IMR-90 (cell line): ENCODE results near the gene FATE1. TPM values are rescaled to one million over a fixed set of nuclear protein-coding genes. Genes with fewer than 3 reads are reported as not detected.

Experiments
- ATAC-seq: fragments of 200-7000 bp; cut with Tn5 transposase; 2 replicates; pipeline ENCODE4 v1.9.1; 2020; ENCODE audit warnings: low read depth, mild to moderate bottlenecking, moderate library complexity
- BruUV-seq: library from RNA; stranded (reverse); fragments of 400-500 nt; replicated peaks from 2 replicates; lab custom pipeline; 2021; lab: Mats Ljungman, UMichigan
- CTCF ChIA-PET: fragments of 300-600 bp; formaldehyde crosslinking; extraction: SDS; loops from one replicate; lab custom pipeline; 2021; ENCODE audit warnings: antibody characterized with exemption; lab: Yijun Ruan, JAX
- POLR2A ChIA-PET: fragments of 300-600 bp; sonication (Branson Sonifier 250); formaldehyde crosslinking; loops from one replicate; lab custom pipeline; 2022; ENCODE audit warnings: antibody characterized with exemption; ENCODE audit not compliant: unreplicated experiment; lab: Charles Lee
- DNase-seq: peaks from one replicate; pipeline ENCODE4 v3.0.0; 2013
- H2AFZ ChIP-seq: replicated peaks from 2 replicates; pipeline ENCODE3; 2013; ENCODE audit warnings: low read length, mild to moderate bottlenecking; ENCODE audit not compliant: poor library complexity
- H2AK5ac ChIP-seq: 2 replicates; pipeline ENCODE4 v1.6.1; 2013; ENCODE audit warnings: low read depth, low read length, inconsistent platforms
- H2AK9ac ChIP-seq: replicated peaks from 2 replicates; pipeline ENCODE3; 2013; ENCODE audit warnings: mild to moderate bottlenecking, low read depth, low read length, moderate library complexity; ENCODE audit not compliant: poor library complexity
- H2BK120ac ChIP-seq: 2 replicates; pipeline ENCODE4 v1.6.1; 2013; ENCODE audit warnings: low read depth, low read length, inconsistent platforms
- H2BK15ac ChIP-seq: 3 replicates; pipeline ENCODE4 v1.6.1; 2013; ENCODE audit warnings: low read depth, low read length, inconsistent platforms
- H2BK20ac ChIP-seq: 2 replicates; pipeline ENCODE4 v1.6.1; 2013; ENCODE audit warnings: low read depth, mild to moderate bottlenecking, inconsistent platforms, low read length, moderate library complexity
- H2BK5ac ChIP-seq: 2 replicates; pipeline ENCODE4 v1.6.1; 2013; ENCODE audit warnings: mild to moderate bottlenecking, low read depth, low read length, inconsistent platforms; ENCODE audit not compliant: poor library complexity, severe bottlenecking
- H3K14ac ChIP-seq: replicated peaks from 2 replicates; pipeline ENCODE4 v1.6.1; 2013; ENCODE audit warnings: low read depth, low read length, inconsistent platforms
- H3K18ac ChIP-seq: 2 replicates; pipeline ENCODE4 v1.6.1; 2013; ENCODE audit warnings: low read depth, low read length, control low read depth
- H3K23ac ChIP-seq: 2 replicates; pipeline ENCODE4 v1.6.1; 2013; ENCODE audit warnings: low read depth, low read length, inconsistent platforms
- H3K27ac ChIP-seq: 2 replicates; pipeline ENCODE4 v1.5.1; 2013; ENCODE audit warnings: mild to moderate bottlenecking, control low read depth, low read length; ENCODE audit not compliant: insufficient read depth
- H3K27me3 ChIP-seq: 2 replicates; pipeline ENCODE4 v1.6.1; 2013; ENCODE audit warnings: low read length; ENCODE audit not compliant: control insufficient read depth, insufficient read depth
- H3K36me3 ChIP-seq: 2 replicates; pipeline ENCODE4 v1.6.1; 2013; ENCODE audit warnings: low read length, mixed read lengths; ENCODE audit not compliant: control insufficient read depth, insufficient read depth
- H3K4ac ChIP-seq: 2 replicates; pipeline ENCODE4 v1.6.1; 2013; ENCODE audit warnings: low read depth, low read length, inconsistent platforms
- H3K4me1 ChIP-seq: 2 replicates; pipeline ENCODE4 v1.6.1; 2013; ENCODE audit warnings: low read length, mixed read lengths; ENCODE audit not compliant: control insufficient read depth, insufficient read depth
- H3K4me2 ChIP-seq: 2 replicates; pipeline ENCODE4 v1.6.1; 2013; ENCODE audit warnings: low read depth, mild to moderate bottlenecking, control low read depth, low read length, moderate library complexity
- H3K4me3 ChIP-seq: 2 replicates; pipeline ENCODE4 v1.5.1; 2013; ENCODE audit warnings: low read depth, mild to moderate bottlenecking, control low read depth, low read length, moderate library complexity; ENCODE audit not compliant: insufficient read depth
- H3K56ac ChIP-seq: 2 replicates; pipeline ENCODE4 v1.6.1; 2013; ENCODE audit warnings: low read length, inconsistent platforms; ENCODE audit not compliant: insufficient read depth; ENCODE audit errors: extremely low read depth
- H3K79me1 ChIP-seq, 2 experiments: 2 replicates each; pipeline ENCODE4 v1.6.1; 2013; ENCODE audit warnings: low read length in 2 of 2, inconsistent platforms in 1 of 2, low read depth in 1 of 2
- H3K9ac ChIP-seq: 2 replicates; pipeline ENCODE4 v1.6.1; 2013; ENCODE audit warnings: low read depth, low read length, control low read depth
- H3K9me1 ChIP-seq: 2 replicates; pipeline ENCODE4 v1.6.1; 2013; ENCODE audit warnings: low read length, inconsistent platforms; ENCODE audit not compliant: insufficient read depth
- H3K9me3 ChIP-seq: 2 replicates; pipeline ENCODE4 v1.6.1; 2013; ENCODE audit warnings: low read length; ENCODE audit not compliant: control insufficient read depth, insufficient read depth
- H4K20me1 ChIP-seq: 2 replicates; pipeline ENCODE4 v1.6.1; 2013; ENCODE audit warnings: low read length, inconsistent platforms; ENCODE audit not compliant: insufficient read depth
- H4K5ac ChIP-seq: 2 replicates; pipeline ENCODE4 v1.6.1; 2013; ENCODE audit warnings: mild to moderate bottlenecking, low read depth, low read length, control low read depth
- H4K8ac ChIP-seq, 2 experiments: 2 replicates each; pipeline ENCODE4 v1.6.1; 2013; ENCODE audit warnings: low read depth in 2 of 2, low read length in 2 of 2, control low read depth in 1 of 2, inconsistent platforms in 1 of 2
- H4K91ac ChIP-seq: 2 replicates; pipeline ENCODE4 v1.6.1; 2013; ENCODE audit warnings: low read depth, low read length, inconsistent platforms; ENCODE audit not compliant: insufficient read depth
- CEBPB ChIP-seq: IDR thresholded peaks from 2 replicates; pipeline ENCODE4 v1.6.1; 2012; ENCODE audit warnings: low read depth, low read length, improper control_type of control experiment
- CTCF ChIP-seq: conservative IDR thresholded peaks from 2 replicates; pipeline ENCODE4 v1.5.1; 2012; ENCODE audit warnings: mild to moderate bottlenecking, low read depth, low read length, improper control_type of control experiment
- ELK1 ChIP-seq: fragments of 150-350 bp; IDR thresholded peaks from 2 replicates; pipeline ENCODE4 v1.6.1; 2016; ENCODE audit warnings: low read depth, mild to moderate bottlenecking, low read length, moderate library complexity, borderline replicate concordance
- RFX5 ChIP-seq: IDR thresholded peaks from 2 replicates; pipeline ENCODE4 v1.8.0; 2012; ENCODE audit warnings: low read depth, mild to moderate bottlenecking, low read length, moderate library complexity
- WGBS, 2 experiments: methylation state at CpG; one replicate each; pipeline versions ENCODE4 v1.1.5 to v1.1.7; 2013; ENCODE audit warnings: missing lambda C conversion rate in 2 of 2; ENCODE audit not compliant: insufficient read length in 1 of 2; ENCODE audit errors: extremely low coverage in 2 of 2; 5-methylcytosine and 5-hydroxymethylcytosine counted together
- dilution Hi-C: fragments of 300-500 bp; cut with HindIII; formaldehyde crosslinking; loops from one replicate; pipeline ENCODE4 v1.14.3; 2018; ENCODE audit warnings: low sequenced_read_pairs; ENCODE audit not compliant: unreplicated experiment
- in situ Hi-C: fragments of 300-500 bp; cut with MboI; formaldehyde crosslinking; loops from 3 replicates; pipeline ENCODE4 v1.14.3; 2019; ENCODE audit warnings: low sequenced_read_pairs, inconsistent platforms, mixed read lengths
- intact Hi-C: fragments of 100-400 bp; cut with micrococcal nuclease; formaldehyde crosslinking; loops from 2 replicates; pipeline ENCODE4 v1.10.0; 2022
- polyA plus RNA-seq, 3 experiments: library from polyadenylated mRNA; depleted of rRNA; stranded (reverse); fragments of >200 nt; gene quantifications; 2 replicates each; pipeline ENCODE4 v1.2.3, GENCODE V29; 2012; ENCODE audit warnings: low replicate concordance in 1 of 3
- total RNA-seq: library from RNA; depleted of rRNA; stranded (reverse); fragments of >200 nt; gene quantifications from 2 replicates; pipeline ENCODE4 v1.2.3, GENCODE V29; 2012

Gene FATE1
- total and polyA plus RNA-seq, 2 of the 4 experiments (the other 2 are of a cell fraction), result not detected

GRCh38 chrX:151713849-151714248, 2.0 kb upstream of the FATE1 start:
- no peaks in the 10 kb centered on the region for H4K20me1 ChIP-seq
- H3K4me3 ChIP-seq, result no peak overlapping the region
- H3K14ac ChIP-seq, result no peak overlapping the region
- no peak overlapping the region for H3K56ac ChIP-seq
- dilution Hi-C loops (no loop called here), in situ Hi-C loops (no loop called here), intact Hi-C loops (no loop called here)
- H4K5ac ChIP-seq, result no peak overlapping the region
- H3K23ac ChIP-seq, result no peak overlapping the region
- no peaks in the 10 kb centered on the region for H3K79me1 ChIP-seq
- TF ChIP-seq CTCF (peak; percentile 25; the same call in 1 of the 2 replicates), RFX5 (no peak), ELK1 (no peak), CEBPB (no peak)
- no peak overlapping the region for H3K27ac ChIP-seq
- H2AFZ ChIP-seq, result no peak overlapping the region
- no peak overlapping the region for H2BK120ac ChIP-seq
- H3K18ac ChIP-seq, result no peak overlapping the region
- no peak overlapping the region for H3K4me2 ChIP-seq
- H3K9ac ChIP-seq, result no peak overlapping the region
- ATAC-seq (no peak), DNase-seq (no peak)
- no CpG with 5 or more reads among the region's 3 CpGs for WGBS, 2 experiments
- no peaks in the 10 kb centered on the region for H3K36me3 ChIP-seq
- no peak overlapping the region for H2BK5ac ChIP-seq
- H3K9me1 ChIP-seq, result no peaks in the 10 kb centered on the region
- no peak overlapping the region for H2BK20ac ChIP-seq
- no peak overlapping the region for H2BK15ac ChIP-seq
- H2AK5ac ChIP-seq, result no peak overlapping the region
- no TSS peak for BruUV-seq
- no peak overlapping the region for H3K4ac ChIP-seq
- H3K4me1 ChIP-seq, result no peaks in the 10 kb centered on the region
- ChIA-PET CTCF (no interaction called here), POLR2A (no interaction called here)
- no peak overlapping the region for H2AK9ac ChIP-seq
- H3K27me3 ChIP-seq, result no peaks in the 10 kb centered on the region; the same call in 1 of the 2 replicates
- no peak overlapping the region for H4K8ac ChIP-seq
- no peak overlapping the region for H4K91ac ChIP-seq
- no peaks in the 10 kb centered on the region; the same call in 1 of the 2 replicates for H3K9me3 ChIP-seq
